HG03095 (cell line): ENCODE data around the gene PROM2.
"Not testable (repeated sequence)": the region's sequence is repeated elsewhere in the genome, so short reads cannot be mapped to it uniquely, and the experiment has no call there.

Experiments used
- ATAC-seq: cut with Tn5 transposase; IDR thresholded peaks from one replicate; pipeline ENCODE4 v1.9.1; 2021; ENCODE audit warnings: moderate library complexity; ENCODE audit not compliant: unreplicated experiment

PROM2 gene

GRCh38 chr2:95269036-95269680 lies 5.1 kb upstream of the PROM2 start:
- no peak for ATAC-seq

- not testable (repeated sequence) for ATAC-seq
Observed at GRCh38 chr2:95269745-95270144, 4.5 kb upstream of the PROM2 start.

DNA sequence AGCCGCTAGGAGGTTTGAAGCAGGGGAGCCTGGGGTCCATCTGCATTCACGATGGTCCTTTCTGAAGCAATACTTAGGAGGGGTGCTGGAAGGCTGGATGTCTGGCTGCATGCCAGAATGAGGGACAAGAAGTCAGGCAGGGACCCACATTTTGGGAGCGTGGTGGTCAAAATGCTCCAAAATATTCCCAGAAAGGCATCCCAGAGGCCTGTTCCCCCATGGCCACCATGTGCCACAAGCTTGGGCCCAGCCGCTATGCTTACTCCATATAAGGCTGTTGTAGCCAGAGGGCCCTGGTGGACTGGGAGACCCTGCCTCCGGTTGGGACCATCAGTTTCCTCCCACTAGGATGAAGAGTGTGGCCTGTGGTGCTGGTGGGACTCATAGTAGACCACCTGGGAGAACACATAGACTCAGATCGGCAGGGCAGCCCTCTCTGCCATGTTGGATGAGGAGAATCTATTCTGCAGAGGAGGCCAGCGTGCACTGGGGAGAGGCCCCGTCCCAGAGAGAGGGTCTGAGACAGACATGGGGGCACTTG lies 3.6 kb upstream of the PROM2 start:
- no peak for ATAC-seq

DNA sequence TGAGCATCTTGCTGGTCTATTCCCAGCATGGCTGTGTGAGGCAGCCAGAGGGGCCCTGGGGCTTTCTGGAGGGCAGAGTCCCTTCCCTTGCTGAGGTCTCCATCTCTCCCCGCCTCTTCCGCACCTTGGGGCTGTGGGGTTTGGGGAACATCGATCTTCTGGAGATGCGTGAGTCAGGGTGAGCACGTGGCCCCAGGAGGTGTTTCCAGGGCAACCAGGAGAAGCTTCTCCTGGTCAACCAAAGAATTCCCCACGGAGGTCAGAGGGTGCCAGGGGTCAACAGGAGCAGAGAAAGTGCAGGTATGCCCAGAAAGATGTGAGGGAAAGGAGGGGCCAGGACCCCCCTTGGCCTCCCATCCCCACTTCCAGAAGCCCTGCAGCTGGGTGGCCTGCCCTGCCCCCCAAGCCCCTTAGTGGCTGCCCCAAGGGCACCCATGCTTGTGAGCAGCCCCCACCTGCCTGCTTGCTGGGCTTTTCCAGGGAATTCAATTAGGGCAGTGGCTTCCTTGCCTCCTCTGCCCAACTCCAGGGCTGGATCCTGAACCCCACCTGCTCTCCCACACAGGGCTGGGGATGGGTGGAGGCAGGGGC lies 2.8 kb upstream of the PROM2 start:
- no peak for ATAC-seq

- no peak for ATAC-seq
Observed at GRCh38 chr2:95272299-95272751, 1.9 kb upstream of the PROM2 start.

- ATAC-seq = no peak
Observed at GRCh38 chr2:95272781-95273180, 1.5 kb upstream of the PROM2 start.

DNA sequence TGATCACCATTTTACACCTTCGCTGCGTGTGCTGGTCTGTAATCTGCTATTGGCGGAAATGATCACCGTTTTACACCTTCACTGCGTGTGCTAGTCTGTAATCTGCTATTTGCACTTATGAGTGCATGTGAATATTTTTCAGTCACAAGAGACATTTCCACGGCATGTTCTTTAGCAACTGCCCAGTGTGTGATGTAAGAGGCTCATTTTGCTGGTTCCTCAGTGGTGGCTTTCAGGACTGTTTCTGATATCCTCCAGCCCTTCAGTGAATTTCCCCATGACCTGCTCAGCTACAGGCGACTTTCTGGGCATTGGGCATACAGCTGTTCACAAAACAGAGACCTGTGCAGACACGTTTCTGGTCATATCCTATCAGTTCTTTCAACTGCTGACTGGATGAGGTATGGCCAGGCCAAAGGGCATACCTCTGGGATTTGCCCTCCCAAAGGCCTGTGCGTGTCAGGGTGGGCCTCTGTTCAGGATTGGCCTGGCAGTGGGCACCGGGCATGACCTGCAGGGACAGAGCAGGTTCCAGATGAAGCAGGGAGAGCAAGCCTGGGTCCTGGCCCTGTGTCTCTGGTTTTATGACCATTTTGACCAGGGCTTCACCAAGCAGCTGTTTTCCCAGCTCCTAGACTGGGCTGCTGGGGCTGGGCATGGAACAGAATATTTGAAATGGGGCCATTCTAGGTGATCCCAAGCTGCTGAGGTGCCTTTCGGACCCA lies 521 bp upstream of the PROM2 start:
- no peak for ATAC-seq

GRCh38 chr2:95275151-95275515 lies 884 bp downstream of the PROM2 start:
- no peak for ATAC-seq

DNA sequence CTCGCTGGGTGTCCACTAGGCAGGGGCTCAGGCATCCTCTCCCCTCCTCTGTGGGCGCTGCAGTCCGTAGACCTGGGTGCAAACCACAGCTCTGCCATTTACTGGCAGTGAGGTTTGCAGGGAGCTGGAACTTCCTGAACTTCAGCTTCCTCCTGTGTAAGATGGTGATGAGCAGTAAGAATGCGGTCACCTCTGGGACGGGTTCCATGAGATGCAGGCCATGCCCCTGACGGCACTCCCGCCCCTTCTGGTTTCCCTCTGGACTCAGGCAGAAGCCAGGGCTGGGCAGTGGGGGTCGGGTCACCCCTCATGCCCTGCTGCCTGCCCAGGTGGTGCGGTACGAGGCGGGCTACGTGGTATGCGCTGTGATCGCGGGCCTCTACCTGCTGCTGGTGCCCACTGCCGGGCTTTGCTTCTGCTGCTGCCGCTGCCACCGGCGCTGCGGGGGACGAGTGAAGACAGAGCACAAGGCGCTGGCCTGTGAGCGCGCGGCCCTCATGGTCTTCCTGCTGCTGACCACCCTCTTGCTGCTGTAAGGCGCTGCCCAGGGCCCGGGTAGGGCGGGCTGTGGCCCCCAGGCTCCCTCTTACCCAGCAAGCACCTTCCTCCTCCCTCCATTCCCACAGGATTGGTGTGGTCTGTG lies 1.5 kb downstream of the PROM2 start:
- ATAC-seq = no peak

GRCh38 chr2:95276244-95276887 lies 2.1 kb downstream of the PROM2 start:
- ATAC-seq = no peak

- ATAC-seq = no peak
Observed at GRCh38 chr2:95276888-95277245, 2.6 kb downstream of the PROM2 start.

DNA sequence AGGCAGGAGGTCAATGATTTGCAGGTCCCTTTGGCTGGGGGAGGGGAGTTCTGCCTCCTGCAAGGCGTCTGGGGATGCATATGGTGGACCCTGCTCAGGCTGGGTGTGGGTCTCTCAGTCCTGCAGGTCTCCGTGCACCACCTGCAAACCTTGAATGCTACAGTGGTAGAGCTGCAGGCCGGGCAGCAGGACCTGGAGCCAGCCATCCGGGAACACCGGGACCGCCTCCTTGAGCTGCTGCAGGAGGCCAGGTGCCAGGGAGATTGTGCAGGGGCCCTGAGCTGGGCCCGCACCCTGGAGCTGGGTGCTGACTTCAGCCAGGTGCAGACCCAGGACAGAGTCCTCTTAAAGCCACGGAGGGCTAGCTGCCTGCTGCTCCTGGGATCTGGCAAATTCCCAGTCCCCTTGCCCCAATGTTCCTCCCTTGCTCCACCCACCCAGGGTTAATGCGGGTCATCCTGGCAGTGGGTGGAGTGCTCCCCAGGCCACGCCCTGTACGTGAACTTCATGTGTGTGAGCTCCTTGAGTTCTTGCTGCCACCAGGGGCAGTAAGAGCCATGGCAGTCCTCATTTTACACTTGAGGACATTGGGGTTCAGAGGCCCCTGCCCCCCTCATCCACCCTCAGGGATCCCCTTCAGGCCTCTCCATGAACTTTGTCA lies 3.1 kb downstream of the PROM2 start:
- ATAC-seq = no peak

GRCh38 chr2:95278051-95278471 lies 3.8 kb downstream of the PROM2 start:
- no peak for ATAC-seq

DNA sequence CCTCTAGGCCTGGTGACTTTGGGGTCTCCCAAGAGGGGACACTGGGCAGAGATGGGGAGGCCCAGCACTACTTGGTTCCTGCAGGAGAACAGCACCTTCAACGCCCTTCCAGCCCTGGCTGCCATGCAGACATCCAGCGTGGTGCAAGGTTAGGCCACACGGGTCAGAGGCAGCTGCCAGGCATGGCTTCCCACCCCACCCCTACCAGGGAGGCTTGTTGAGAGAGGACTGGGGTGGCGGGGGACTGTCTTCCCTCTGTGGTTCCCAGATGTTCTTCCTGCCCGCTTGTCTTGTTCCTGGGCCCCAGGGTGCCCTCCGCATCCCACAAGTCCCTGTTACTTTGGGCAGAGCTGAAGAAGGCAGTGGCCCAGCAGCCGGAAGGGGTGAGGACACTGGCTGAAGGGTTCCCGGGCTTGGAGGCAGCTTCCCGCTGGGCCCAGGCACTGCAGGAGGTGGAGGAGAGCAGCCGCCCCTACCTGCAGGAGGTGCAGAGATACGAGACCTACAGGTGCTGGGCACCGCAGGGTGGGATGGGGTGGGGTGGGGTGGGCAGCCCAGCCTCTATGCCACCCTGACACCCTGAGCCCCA lies 4.5 kb downstream of the PROM2 start:
- ATAC-seq = no peak

GRCh38 chr2:95279435-95280035 lies 5.3 kb downstream of the PROM2 start:
- no peak for ATAC-seq

- ATAC-seq = no peak
Observed at GRCh38 chr2:95281071-95281470, 6.8 kb downstream of the PROM2 start.

GRCh38 chr2:95281786-95282185 lies 7.5 kb downstream of the PROM2 start:
- ATAC-seq = no peak

DNA sequence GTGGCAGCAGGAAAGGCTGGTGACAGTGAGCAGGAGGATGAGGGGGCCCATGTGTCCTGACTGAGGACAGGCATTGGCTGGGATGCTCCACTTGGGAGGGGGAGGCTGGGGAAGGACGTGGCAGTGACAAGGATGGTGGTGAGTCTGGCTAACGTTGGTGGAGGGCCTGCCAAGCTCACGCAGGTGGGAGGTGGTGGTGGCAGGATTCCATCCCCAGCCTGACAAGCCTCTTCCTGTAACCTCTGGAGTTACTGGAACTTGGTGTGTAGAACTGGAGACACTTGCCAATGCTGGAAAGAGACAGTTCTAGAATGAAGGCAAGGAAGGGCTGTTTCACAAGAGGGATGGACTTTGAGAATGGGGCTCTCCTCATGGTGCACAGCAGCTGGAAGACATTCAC lies 8.2 kb downstream of the PROM2 start:
- ATAC-seq = no peak

DNA sequence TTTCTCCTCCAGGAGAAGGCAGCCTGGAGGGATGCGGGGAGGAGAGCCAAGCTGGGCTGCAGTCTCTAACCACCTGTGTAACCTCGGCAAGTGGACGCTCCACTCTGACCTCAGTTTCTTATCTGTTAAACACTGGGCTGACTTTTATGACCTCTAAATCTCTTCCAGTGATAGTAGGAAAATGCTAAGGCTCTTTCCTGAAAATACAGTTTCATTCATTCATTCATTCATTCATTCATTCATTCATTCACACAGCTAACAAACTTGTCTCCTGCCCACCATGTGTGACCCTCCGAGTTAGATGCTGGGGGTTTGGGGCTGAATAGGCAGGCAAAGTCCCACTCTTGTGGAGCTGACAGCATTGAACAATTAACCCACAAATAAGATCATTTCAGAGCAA lies 9.3 kb downstream of the PROM2 start:
- no peak for ATAC-seq
